ENCODE results near the gene SFSWAP. TPM values are rescaled to one million over a fixed set of nuclear protein-coding genes. Genes with fewer than 3 reads are reported as not detected.

The SFSWAP gene
- total and polyA plus RNA-seq, 2 of the 8 experiments (the other 6 are each of a cell fraction or from before 2014, with no cell fraction given): 36.5 to 49.5 TPM

- Histone ChIP-seq H4K5ac (ENCODE audit: insufficient read length, low read depth, low read length) (no peak overlapping the region), H3K18ac (ENCODE audit: extremely low read depth, low read length) (no peak overlapping the region), H3K36me3 (ENCODE audit: control insufficient read depth in 2 of 4, insufficient read depth in 4 of 4, low read length in 3 of 4) (peaks cover 2 to 51% (median 14%) of the 10 kb centered on the region in 4 experiments; a peak in 6 of 8 replicates), H3K4me1 (replicated peaks in 1 of 4; ENCODE audit: control insufficient read depth in 3 of 4, insufficient read depth in 4 of 4, low read length in 3 of 4) (no peaks in the 10 kb centered on the region), H3K4ac (replicated peaks; ENCODE audit: insufficient read length, low read depth, low read length) (no peak overlapping the region), H2BK120ac (replicated peaks; ENCODE audit: low read depth, low read length) (no peak overlapping the region), H2BK20ac (ENCODE audit: low read length) (no peak overlapping the region), H4K8ac (ENCODE audit: extremely low read depth, insufficient read depth, low read length) (peak overlapping the region; percentile 51; the same call in 1 of the 2 replicates), H3K23me2 (ENCODE audit: low read depth, low read length) (no peaks in the 10 kb centered on the region), H3K79me1 (ENCODE audit: low read depth, low read length) (no peaks in the 10 kb centered on the region), H3K56ac (replicated peaks; ENCODE audit: insufficient read length, low read depth, low read length) (no peak overlapping the region), H3K27ac (ENCODE audit: low read depth, low read length) (no peak overlapping the region), H3K23ac (ENCODE audit: insufficient read length) (no peak overlapping the region), H2BK5ac (ENCODE audit: low read depth, low read length) (no peak overlapping the region), H3K4me2 (ENCODE audit: insufficient read depth in 1 of 2, low read depth in 2 of 2, low read length in 2 of 2) (no peak overlapping the region), H2BK12ac (ENCODE audit: low read depth, low read length) (no peak overlapping the region), H2AFZ (ENCODE audit: low read length) (no peak overlapping the region), H3K79me2 (ENCODE audit: control insufficient read depth in 1 of 2, insufficient read depth in 2 of 2, low read length in 2 of 2) (no peaks in the 10 kb centered on the region), H3K9me3 (ENCODE audit: insufficient read depth in 2 of 2, low read depth in 1 of 2, low read length in 1 of 2) (no peaks in the 10 kb centered on the region), H3K14ac (ENCODE audit: insufficient read length) (no peak overlapping the region), H3K4me3 (ENCODE audit: extremely low read depth in 1 of 4, insufficient read depth in 2 of 4, low read depth in 3 of 4, low read length in 4 of 4) (no peak overlapping the region), H3K27me3 (replicated peaks in 1 of 4; ENCODE audit: control insufficient read depth in 3 of 4, extremely low read depth in 1 of 4, insufficient read depth in 3 of 4, low read length in 3 of 4) (no peaks in the 10 kb centered on the region), H2BK15ac (ENCODE audit: low read length) (no peak overlapping the region), H3K9ac (replicated peaks in 1 of 4; ENCODE audit: extremely low read depth in 1 of 4, low read depth in 3 of 4, low read length in 3 of 4) (no peak overlapping the region), H4K20me1 (replicated peaks in 1 of 2; ENCODE audit: control insufficient read depth in 1 of 2, insufficient read depth in 2 of 2, low read length in 2 of 2) (peaks cover 0 to 7% of the 10 kb centered on the region in 2 experiments), H2AK5ac (ENCODE audit: low read depth, low read length) (no peak overlapping the region), H4K91ac (replicated peaks; ENCODE audit: insufficient read length, low read length) (no peak overlapping the region)
- no peak for FAIRE-seq
- TF ChIP-seq TCF12 (IDR thresholded peaks at IDR 0.05; ENCODE audit: low read depth, low read length) (no peak), SIX5 (IDR thresholded peaks at IDR 0.05; ENCODE audit: low read depth, low read length) (no peak), BCL11A (IDR thresholded peaks at IDR 0.05; ENCODE audit: low read depth in 2 of 2, low read length in 2 of 2) (no peak), HDAC2 (IDR thresholded peaks at IDR 0.05; ENCODE audit: borderline replicate concordance in 1 of 2, low read depth in 2 of 2, low read length in 2 of 2) (no peak), GTF2F1 (IDR thresholded peaks at IDR 0.05; ENCODE audit: borderline replicate concordance, low read depth, low read length) (no peak), RBBP5 (IDR thresholded peaks at IDR 0.05; ENCODE audit: borderline replicate concordance, low read depth, low read length) (no peak), KDM4A (IDR thresholded peaks at IDR 0.05; ENCODE audit: low read depth, low read length, severe bottlenecking) (no peak), JUN (IDR thresholded peaks at IDR 0.05; ENCODE audit: low read depth, low read length) (no peak), CHD2 (IDR thresholded peaks at IDR 0.05; ENCODE audit: low read length) (no peak), PHF8 (conservative IDR thresholded peaks at IDR 0.05; ENCODE audit: low read depth, low read length) (no peak), BACH1 (IDR thresholded peaks at IDR 0.05; ENCODE audit: low read length) (no peak)
- no peak for DNase-seq (ENCODE audit: low read depth in 1 of 2, low spot score in 2 of 2)
- ChIA-PET POLR2A (ENCODE audit: partially characterized antibody) (interaction anchor here (0.9 to 1.1 kb wide), 2 partner anchors 17 to 81 kb away, joined by 3 read pairs; partner anchors contain the start of gene MMP17), CTCF (ENCODE audit: partially characterized antibody) (interaction anchor here (0.6 to 2.1 kb wide), 5 partner anchors 8 to 176 kb away, joined by 3 to 5 read pairs (median 4); no protein-coding TSS in a partner anchor)
- 93% methylated on average over 29 of the region's 29 CpGs; no CpG with 5 or more reads in 1 of the 2 experiments for WGBS, 2 experiments (ENCODE audit: extremely low coverage in 1 of 2, insufficient coverage in 1 of 2, insufficient read length in 1 of 2, insufficient replicate concordance in 2 of 2, low coverage in 1 of 2, low lambda C conversion rate in 2 of 2, missing lambda C conversion rate in 1 of 2)
Measured at GRCh38 chr12:131845121-131845520, 134.2 kb downstream of the SFSWAP start.
